ENCODE data around the gene SLC35G4. TPM values are rescaled to one million over a fixed set of nuclear protein-coding genes. Genes with fewer than 3 reads are reported as not detected.

Gene SLC35G4
- polyA plus RNA-seq, 1 of the 3 experiments (the other 2 are of a cell fraction): not detected

GRCh38 chr18:11657554-11657953 is 48.2 kb downstream of the SLC35G4 start:
- H3K4me2 ChIP-seq: no peak overlapping the region
- H3K27ac ChIP-seq (ENCODE audit: low read depth in 2 of 2, low read length in 1 of 2): no peak overlapping the region
- no peaks in the 10 kb centered on the region for H4K20me1 ChIP-seq (ENCODE audit: insufficient read depth)
- H2AFZ ChIP-seq (ENCODE audit: low read depth): no peak overlapping the region
- no peaks in the 10 kb centered on the region for H3F3A ChIP-seq (replicated peaks; ENCODE audit: insufficient read depth)
- no peak overlapping the region for H3K9ac ChIP-seq
- H3K4me3 ChIP-seq (ENCODE audit: low read depth in 2 of 2, low read length in 1 of 2): no peak overlapping the region
- H3K9me2 ChIP-seq: no peaks in the 10 kb centered on the region
- no peaks in the 10 kb centered on the region for H3K9me3 ChIP-seq
- no peaks in the 10 kb centered on the region for H3K79me2 ChIP-seq (ENCODE audit: insufficient read depth)
- H3K27me3 ChIP-seq (ENCODE audit: insufficient read depth): peaks cover 60% of the 10 kb centered on the region
- CTCF ChIA-PET: no interaction called here
- H3K36me3 ChIP-seq (replicated peaks in 1 of 2; ENCODE audit: control insufficient read depth in 1 of 2, insufficient read depth in 2 of 2, low read length in 1 of 2): no peaks in the 10 kb centered on the region
- TF ChIP-seq, protein P1, sequence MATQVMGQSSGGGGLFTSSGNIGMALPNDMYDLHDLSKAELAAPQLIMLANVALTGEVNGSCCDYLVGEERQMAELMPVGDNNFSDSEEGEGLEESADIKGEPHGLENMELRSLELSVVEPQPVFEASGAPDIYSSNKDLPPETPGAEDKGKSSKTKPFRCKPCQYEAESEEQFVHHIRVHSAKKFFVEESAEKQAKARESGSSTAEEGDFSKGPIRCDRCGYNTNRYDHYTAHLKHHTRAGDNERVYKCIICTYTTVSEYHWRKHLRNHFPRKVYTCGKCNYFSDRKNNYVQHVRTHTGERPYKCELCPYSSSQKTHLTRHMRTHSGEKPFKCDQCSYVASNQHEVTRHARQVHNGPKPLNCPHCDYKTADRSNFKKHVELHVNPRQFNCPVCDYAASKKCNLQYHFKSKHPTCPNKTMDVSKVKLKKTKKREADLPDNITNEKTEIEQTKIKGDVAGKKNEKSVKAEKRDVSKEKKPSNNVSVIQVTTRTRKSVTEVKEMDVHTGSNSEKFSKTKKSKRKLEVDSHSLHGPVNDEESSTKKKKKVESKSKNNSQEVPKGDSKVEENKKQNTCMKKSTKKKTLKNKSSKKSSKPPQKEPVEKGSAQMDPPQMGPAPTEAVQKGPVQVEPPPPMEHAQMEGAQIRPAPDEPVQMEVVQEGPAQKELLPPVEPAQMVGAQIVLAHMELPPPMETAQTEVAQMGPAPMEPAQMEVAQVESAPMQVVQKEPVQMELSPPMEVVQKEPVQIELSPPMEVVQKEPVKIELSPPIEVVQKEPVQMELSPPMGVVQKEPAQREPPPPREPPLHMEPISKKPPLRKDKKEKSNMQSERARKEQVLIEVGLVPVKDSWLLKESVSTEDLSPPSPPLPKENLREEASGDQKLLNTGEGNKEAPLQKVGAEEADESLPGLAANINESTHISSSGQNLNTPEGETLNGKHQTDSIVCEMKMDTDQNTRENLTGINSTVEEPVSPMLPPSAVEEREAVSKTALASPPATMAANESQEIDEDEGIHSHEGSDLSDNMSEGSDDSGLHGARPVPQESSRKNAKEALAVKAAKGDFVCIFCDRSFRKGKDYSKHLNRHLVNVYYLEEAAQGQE (IDR thresholded peaks at IDR 0.05; ENCODE audit: low read depth, low read length): no peak
- no peak for TF ChIP-seq SMC3 (IDR thresholded peaks at IDR 0.05; ENCODE audit: low read depth, low read length)
- TF ChIP-seq TAF1 (IDR thresholded peaks at IDR 0.05; ENCODE audit: borderline replicate concordance, low read depth, low read length): no peak
- TF ChIP-seq MXI1 (IDR thresholded peaks at IDR 0.05; ENCODE audit: low read depth, low read length): no peak
- TF ChIP-seq MAX (IDR thresholded peaks at IDR 0.05; ENCODE audit: low read depth): no peak
- POLR2A ChIA-PET: no interaction called here
- no peak for DNase-seq
- WGBS (ENCODE audit: low lambda C conversion rate): 14% methylated on average over 8 of the region's 8 CpGs
- H3K4me1 ChIP-seq (ENCODE audit: control insufficient read depth in 1 of 2, insufficient read depth in 2 of 2, low read depth in 1 of 2, low read length in 1 of 2): no peaks in the 10 kb centered on the region

DNA sequence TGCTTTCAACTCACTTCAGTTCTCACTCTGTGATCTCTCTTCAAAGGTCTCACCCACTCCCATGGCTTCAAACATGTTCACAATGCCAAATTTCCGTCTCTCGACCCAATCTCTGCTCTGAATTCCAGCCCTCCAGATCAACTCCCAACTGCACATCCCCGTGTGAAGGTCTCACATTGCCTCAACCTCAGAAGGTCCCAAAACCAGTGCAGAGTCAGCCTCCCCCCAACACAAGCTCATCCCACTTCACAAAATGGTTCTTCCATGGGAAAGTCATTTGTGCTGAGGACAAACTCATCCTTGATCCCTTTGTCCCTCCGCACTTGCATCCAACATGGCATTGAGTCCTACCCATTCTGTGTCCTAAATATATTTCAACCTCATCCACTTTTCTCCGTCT is 48.6 kb downstream of the SLC35G4 start:
- no peaks in the 10 kb centered on the region for H3K4me1 ChIP-seq (ENCODE audit: control insufficient read depth in 1 of 2, insufficient read depth in 2 of 2, low read depth in 1 of 2, low read length in 1 of 2)
- H3K27ac ChIP-seq (ENCODE audit: low read depth in 2 of 2, low read length in 1 of 2): no peak overlapping the region
- no peaks in the 10 kb centered on the region for H3F3A ChIP-seq (replicated peaks; ENCODE audit: insufficient read depth)
- TF ChIP-seq TCF12 (IDR thresholded peaks at IDR 0.05) (no peak), NRF1 (IDR thresholded peaks at IDR 0.05; ENCODE audit: low read depth, low read length) (no peak), FOXJ3 (CRISPR knock-in tag; IDR thresholded peaks at IDR 0.05) (no peak), RXRA (IDR thresholded peaks at IDR 0.05; ENCODE audit: borderline replicate concordance, low read depth) (no peak), YY1 (IDR thresholded peaks at IDR 0.05; ENCODE audit: low read depth) (no peak), JUND (IDR thresholded peaks at IDR 0.05) (no peak), SIN3A (IDR thresholded peaks at IDR 0.05; ENCODE audit: borderline replicate concordance, low read depth, low read length) (no peak), EP300 (IDR thresholded peaks at IDR 0.05; ENCODE audit: borderline replicate concordance in 1 of 2, low read depth in 1 of 2, low read length in 1 of 2) (no peak), RCOR1 (IDR thresholded peaks at IDR 0.05; ENCODE audit: low read length) (no peak), ZBTB33 (IDR thresholded peaks at IDR 0.05; ENCODE audit: borderline replicate concordance, low read depth) (no peak), TAF1 (IDR thresholded peaks at IDR 0.05; ENCODE audit: borderline replicate concordance, low read depth, low read length) (no peak), NFIC (IDR thresholded peaks at IDR 0.05; ENCODE audit: borderline replicate concordance) (no peak)
- TF ChIP-seq, protein P2, sequence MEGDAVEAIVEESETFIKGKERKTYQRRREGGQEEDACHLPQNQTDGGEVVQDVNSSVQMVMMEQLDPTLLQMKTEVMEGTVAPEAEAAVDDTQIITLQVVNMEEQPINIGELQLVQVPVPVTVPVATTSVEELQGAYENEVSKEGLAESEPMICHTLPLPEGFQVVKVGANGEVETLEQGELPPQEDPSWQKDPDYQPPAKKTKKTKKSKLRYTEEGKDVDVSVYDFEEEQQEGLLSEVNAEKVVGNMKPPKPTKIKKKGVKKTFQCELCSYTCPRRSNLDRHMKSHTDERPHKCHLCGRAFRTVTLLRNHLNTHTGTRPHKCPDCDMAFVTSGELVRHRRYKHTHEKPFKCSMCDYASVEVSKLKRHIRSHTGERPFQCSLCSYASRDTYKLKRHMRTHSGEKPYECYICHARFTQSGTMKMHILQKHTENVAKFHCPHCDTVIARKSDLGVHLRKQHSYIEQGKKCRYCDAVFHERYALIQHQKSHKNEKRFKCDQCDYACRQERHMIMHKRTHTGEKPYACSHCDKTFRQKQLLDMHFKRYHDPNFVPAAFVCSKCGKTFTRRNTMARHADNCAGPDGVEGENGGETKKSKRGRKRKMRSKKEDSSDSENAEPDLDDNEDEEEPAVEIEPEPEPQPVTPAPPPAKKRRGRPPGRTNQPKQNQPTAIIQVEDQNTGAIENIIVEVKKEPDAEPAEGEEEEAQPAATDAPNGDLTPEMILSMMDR (IDR thresholded peaks at IDR 0.05): no peak
- POLR2A ChIA-PET: no interaction called here
- no peaks in the 10 kb centered on the region for H3K79me2 ChIP-seq (ENCODE audit: insufficient read depth)
- H3K27me3 ChIP-seq (ENCODE audit: insufficient read depth): peaks cover 57% of the 10 kb centered on the region
- H3K4me2 ChIP-seq: no peak overlapping the region
- H3K9me3 ChIP-seq: no peaks in the 10 kb centered on the region
- 14% methylated on average over 5 of the region's 5 CpGs for WGBS (ENCODE audit: low lambda C conversion rate)
- no peaks in the 10 kb centered on the region for H3K9me2 ChIP-seq
- H2AFZ ChIP-seq (ENCODE audit: low read depth): no peak overlapping the region
- no peaks in the 10 kb centered on the region for H3K36me3 ChIP-seq (replicated peaks in 1 of 2; ENCODE audit: control insufficient read depth in 1 of 2, insufficient read depth in 2 of 2, low read length in 1 of 2)
- H4K20me1 ChIP-seq (ENCODE audit: insufficient read depth): no peaks in the 10 kb centered on the region
- H3K9ac ChIP-seq: no peak overlapping the region
- CTCF ChIA-PET: no interaction called here
- no peak for DNase-seq
- no peak overlapping the region for H3K4me3 ChIP-seq (ENCODE audit: low read depth in 2 of 2, low read length in 1 of 2)

Data from SK-N-SH (cell line).